Immature natural killer cell (primary cell): ENCODE measurements around the gene TMEM63C. TPM values are rescaled to one million over a fixed set of nuclear protein-coding genes. Genes with fewer than 3 reads are reported as not detected.

Experiments used
- DNase-seq, 3 donors: peaks; one replicate each; pipeline ENCODE4 v3.0.0; 2022; ENCODE audit warnings: mixed read lengths in 1 of 3
- H3K27ac Mint-ChIP-seq, 6 donors: one replicate each; pipeline ENCODE4 v1.8.0; 2020; ENCODE audit warnings: mixed read lengths in 6 of 6, mild to moderate bottlenecking in 5 of 6, inconsistent platforms in 4 of 6, moderate library complexity in 3 of 6
- H3K27me3 Mint-ChIP-seq, 3 donors: one replicate each; pipeline ENCODE4 v1.8.0; 2020 to 2021; ENCODE audit warnings: low read depth in 3 of 3, mild to moderate bottlenecking in 3 of 3, mixed read lengths in 3 of 3, moderate library complexity in 3 of 3, inconsistent platforms in 1 of 3
- H3K36me3 Mint-ChIP-seq, 3 donors: one replicate each; pipeline ENCODE4 v1.8.0; 2020; ENCODE audit warnings: mixed read lengths in 3 of 3, inconsistent platforms in 2 of 3, mild to moderate bottlenecking in 2 of 3
- H3K4me1 Mint-ChIP-seq, 2 donors: one replicate each; pipeline ENCODE4 v1.8.0; 2020; ENCODE audit warnings: inconsistent platforms in 2 of 2, mild to moderate bottlenecking in 2 of 2, mixed read lengths in 2 of 2, moderate library complexity in 1 of 2
- H3K4me3 Mint-ChIP-seq, 5 donors: one replicate each; pipeline ENCODE4 v1.8.0; 2020; ENCODE audit warnings: mild to moderate bottlenecking in 5 of 5, mixed read lengths in 5 of 5, inconsistent platforms in 3 of 5, moderate library complexity in 3 of 5
- H3K9me3 Mint-ChIP-seq, 6 donors: one replicate each; pipeline ENCODE4 v1.8.0; 2020; ENCODE audit warnings: mild to moderate bottlenecking in 6 of 6, mixed read lengths in 6 of 6, inconsistent platforms in 4 of 6, moderate library complexity in 3 of 6
- polyA plus RNA-seq, 3 donors: library from polyadenylated mRNA; unstranded; fragments of 300-500 nt; fragmentation: Illumina TruSeq; gene quantifications; one replicate each; pipeline ENCODE4 v1.2.3, GENCODE V29; 2021

TMEM63C gene
- polyA plus RNA-seq, 3 donors from 2014 or later: 0.03 to 0.64 TPM; not detected in 1

DNA sequence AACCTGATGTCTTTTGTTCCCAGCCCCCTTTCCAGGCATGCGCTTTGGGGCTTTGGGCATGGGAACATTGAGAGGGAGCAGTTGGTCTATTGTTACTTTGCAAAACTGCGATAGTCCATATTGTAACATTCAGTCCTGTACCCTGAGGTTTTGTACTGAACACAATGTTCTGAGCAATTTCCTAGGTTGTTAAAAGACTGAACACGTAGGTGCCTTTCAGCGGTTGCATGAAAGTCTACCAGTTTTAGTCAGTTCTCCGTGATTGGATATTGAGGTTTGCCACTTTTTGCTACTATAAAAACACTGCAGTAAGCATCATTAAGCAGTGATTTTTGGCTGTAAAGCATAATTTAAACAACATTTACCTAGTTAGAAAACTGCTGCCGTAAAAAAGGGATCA, 69.3 kb downstream of the TMEM63C start:
- peaks cover 0 to 3% (median 0%) of the 10 kb centered on the region in 3 donors for H3K27me3 Mint-ChIP-seq
- no peak overlapping the region for H3K27ac Mint-ChIP-seq
- DNase-seq: no peak
- no peaks in the 10 kb centered on the region for H3K9me3 Mint-ChIP-seq
- no peaks in the 10 kb centered on the region for H3K36me3 Mint-ChIP-seq
- no peaks in the 10 kb centered on the region for H3K4me1 Mint-ChIP-seq
- H3K4me3 Mint-ChIP-seq: no peak overlapping the region

GRCh38 chr14:77251870-77252269, 70.3 kb downstream of the TMEM63C start:
- H3K27ac Mint-ChIP-seq: no peak overlapping the region
- no peaks in the 10 kb centered on the region for H3K36me3 Mint-ChIP-seq
- no peaks in the 10 kb centered on the region for H3K9me3 Mint-ChIP-seq
- no peak overlapping the region for H3K4me3 Mint-ChIP-seq
- H3K4me1 Mint-ChIP-seq: no peaks in the 10 kb centered on the region
- H3K27me3 Mint-ChIP-seq: peaks cover 0 to 3% (median 0%) of the 10 kb centered on the region in 3 donors
- no peak for DNase-seq

DNA sequence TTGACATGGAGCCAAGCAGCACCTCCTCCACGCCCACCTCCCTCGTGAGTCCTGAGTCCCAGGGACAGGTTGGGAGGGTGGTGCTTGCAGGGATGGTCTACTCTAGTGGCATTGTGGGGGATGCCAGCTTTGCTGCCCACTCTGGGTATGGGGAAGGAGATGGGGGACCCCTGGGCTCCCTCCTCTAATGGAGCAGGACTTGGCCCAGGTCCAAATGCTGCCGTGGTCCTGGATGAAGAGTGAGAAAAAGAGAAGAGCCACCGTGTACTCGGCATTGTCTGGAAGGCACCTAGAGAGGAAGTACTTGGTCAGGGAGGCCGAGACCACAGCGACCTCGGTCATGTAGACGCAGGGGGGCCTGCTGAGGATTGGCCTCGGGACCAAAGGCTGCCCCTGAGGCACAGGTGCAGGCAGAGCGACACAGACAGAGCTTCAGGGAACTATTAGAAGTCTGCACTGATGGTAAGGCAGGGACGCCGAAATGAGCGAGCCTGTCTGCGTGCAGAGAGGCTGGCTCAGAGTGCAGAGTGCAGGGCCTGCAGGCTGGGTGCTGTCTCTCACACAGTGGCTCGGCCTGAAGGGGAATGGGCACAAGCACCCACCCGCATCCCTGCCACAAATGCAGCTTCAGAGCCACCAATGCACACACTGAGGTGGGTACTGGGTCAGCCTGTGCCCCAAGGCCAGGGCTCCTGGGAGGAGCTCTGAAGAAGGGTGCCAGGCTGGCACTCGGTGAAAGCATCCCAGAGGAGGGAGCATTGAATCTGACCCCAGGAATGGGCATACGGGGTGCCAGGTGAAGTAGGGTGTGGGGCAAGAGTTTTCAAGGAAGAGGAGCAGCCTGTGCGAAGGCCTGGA, 72.0 kb downstream of the TMEM63C start:
- H3K4me1 Mint-ChIP-seq: no peaks in the 10 kb centered on the region
- H3K4me3 Mint-ChIP-seq: no peak overlapping the region
- H3K36me3 Mint-ChIP-seq: no peaks in the 10 kb centered on the region
- peaks cover 0 to 3% (median 0%) of the 10 kb centered on the region in 3 donors for H3K27me3 Mint-ChIP-seq
- no peak for DNase-seq
- no peaks in the 10 kb centered on the region for H3K9me3 Mint-ChIP-seq
- no peak overlapping the region for H3K27ac Mint-ChIP-seq

- no peaks in the 10 kb centered on the region for H3K4me1 Mint-ChIP-seq
- peaks cover 1 to 10% (median 5%) of the 10 kb centered on the region in 3 donors for H3K27me3 Mint-ChIP-seq
- H3K36me3 Mint-ChIP-seq: no peaks in the 10 kb centered on the region
- H3K27ac Mint-ChIP-seq: no peak overlapping the region
- no peak for DNase-seq
- H3K9me3 Mint-ChIP-seq: no peaks in the 10 kb centered on the region
- H3K4me3 Mint-ChIP-seq: no peak overlapping the region
Measured at GRCh38 chr14:77256694-77257093, 75.1 kb downstream of the TMEM63C start.

DNA sequence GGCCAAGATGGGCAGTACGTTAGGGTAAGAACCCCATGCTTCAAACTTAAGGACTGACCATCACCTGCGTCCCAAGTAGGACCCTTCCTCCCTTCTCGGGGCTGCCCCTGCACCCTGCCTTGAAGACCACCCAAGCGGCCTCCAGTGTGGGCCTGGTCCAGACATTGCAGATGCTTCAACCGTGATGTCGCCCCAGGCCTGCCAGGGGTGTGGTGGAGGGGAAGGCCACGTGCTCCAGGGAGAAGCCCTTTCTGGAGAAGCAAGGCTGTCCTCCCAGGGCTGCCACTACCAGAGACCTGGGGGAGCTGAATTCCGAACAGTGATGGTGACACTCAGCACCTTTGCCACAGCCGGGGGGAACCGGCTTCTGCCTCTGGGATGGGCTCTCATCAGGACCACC, 76.1 kb downstream of the TMEM63C start:
- Mint-ChIP-seq H3K27ac (no peak overlapping the region), H3K36me3 (no peaks in the 10 kb centered on the region), H3K9me3 (no peaks in the 10 kb centered on the region), H3K27me3 (peaks cover 1 to 10% (median 5%) of the 10 kb centered on the region in 3 donors), H3K4me3 (no peak overlapping the region), H3K4me1 (no peaks in the 10 kb centered on the region)
- no peak for DNase-seq

DNA sequence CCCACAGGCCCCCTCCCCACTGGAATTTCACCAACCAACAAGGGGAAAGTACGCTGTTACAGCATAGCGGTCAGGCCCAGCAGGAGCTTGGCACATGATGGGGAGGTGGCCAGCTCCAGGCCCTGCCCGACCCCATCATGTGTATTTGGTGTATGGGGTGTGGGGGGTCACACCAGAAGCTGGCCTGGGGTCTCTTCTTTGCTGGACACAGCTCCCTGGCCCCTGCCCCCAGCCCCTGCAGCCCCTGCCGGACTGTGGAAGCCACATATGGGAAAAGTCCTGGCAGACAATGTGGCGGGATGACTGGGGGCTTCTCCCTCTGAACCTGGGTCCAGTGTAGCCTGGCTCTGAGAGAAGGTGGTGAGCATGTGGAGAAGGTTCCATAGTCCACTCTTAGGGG, 77.0 kb downstream of the TMEM63C start:
- H3K36me3 Mint-ChIP-seq: no peaks in the 10 kb centered on the region
- DNase-seq: no peak
- no peak overlapping the region for H3K27ac Mint-ChIP-seq
- H3K9me3 Mint-ChIP-seq: peaks cover 0 to 1% (median 0%) of the 10 kb centered on the region in 6 donors
- no peak overlapping the region for H3K4me3 Mint-ChIP-seq
- H3K27me3 Mint-ChIP-seq: peaks cover 3 to 13% (median 5%) of the 10 kb centered on the region in 3 donors
- no peaks in the 10 kb centered on the region for H3K4me1 Mint-ChIP-seq

- H3K27me3 Mint-ChIP-seq: peaks cover 3 to 10% (median 7%) of the 10 kb centered on the region in 3 donors
- no peak for DNase-seq
- H3K4me1 Mint-ChIP-seq: no peaks in the 10 kb centered on the region
- H3K4me3 Mint-ChIP-seq: no peak overlapping the region
- H3K27ac Mint-ChIP-seq: no peak overlapping the region
- peaks cover 0 to 1% (median 0%) of the 10 kb centered on the region in 6 donors for H3K9me3 Mint-ChIP-seq
- no peaks in the 10 kb centered on the region for H3K36me3 Mint-ChIP-seq
Measured at GRCh38 chr14:77259025-77259715, 77.6 kb downstream of the TMEM63C start.

DNA sequence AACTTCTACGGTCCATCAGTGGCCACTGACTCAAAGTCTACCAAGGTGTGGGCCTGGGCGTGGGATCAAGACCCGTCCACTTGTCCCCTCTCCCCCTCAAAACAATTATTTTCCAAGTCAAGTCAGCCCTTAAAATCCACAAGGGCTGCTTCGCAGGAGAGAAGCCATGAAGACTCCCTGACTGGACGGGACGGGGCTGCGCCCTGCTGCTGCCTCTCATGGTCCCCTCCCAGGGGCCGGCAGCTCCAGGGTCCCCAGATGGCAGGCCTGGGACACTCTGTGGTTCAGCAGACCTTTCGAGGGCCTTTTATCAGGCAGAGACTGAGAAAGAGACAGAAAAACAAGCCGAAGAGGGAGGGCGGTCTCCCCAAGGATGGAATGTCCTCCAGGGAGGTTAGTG, 78.6 kb downstream of the TMEM63C start:
- no peak overlapping the region for H3K27ac Mint-ChIP-seq
- DNase-seq: no peak
- H3K4me3 Mint-ChIP-seq: no peak overlapping the region
- no peaks in the 10 kb centered on the region for H3K36me3 Mint-ChIP-seq
- peaks cover 3 to 9% (median 7%) of the 10 kb centered on the region in 3 donors for H3K27me3 Mint-ChIP-seq
- H3K4me1 Mint-ChIP-seq: no peaks in the 10 kb centered on the region
- peaks cover 0 to 1% (median 0%) of the 10 kb centered on the region in 6 donors for H3K9me3 Mint-ChIP-seq

DNA sequence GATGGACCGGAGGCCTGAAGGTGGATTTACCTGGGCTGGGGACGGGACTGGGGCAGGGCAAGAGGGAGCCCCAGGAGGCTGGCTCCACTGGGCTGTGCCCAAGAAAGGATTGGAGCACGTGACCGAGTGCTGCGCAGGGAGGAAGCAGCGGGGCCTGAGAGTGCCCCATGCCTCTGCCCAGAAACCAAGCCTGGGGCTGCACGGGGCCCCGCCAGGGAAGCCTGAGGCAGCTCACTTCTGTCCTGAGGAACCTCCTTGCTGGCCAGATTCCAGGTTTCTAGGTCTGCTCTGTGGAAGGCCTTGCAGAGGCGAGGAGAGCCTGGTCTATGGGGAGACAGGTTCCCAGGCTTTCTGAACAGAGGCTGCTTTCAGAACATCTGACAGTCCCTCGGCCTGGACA, 79.0 kb downstream of the TMEM63C start:
- Mint-ChIP-seq H3K27ac (no peak overlapping the region), H3K9me3 (peaks cover 0 to 1% (median 0%) of the 10 kb centered on the region in 6 donors), H3K27me3 (peaks cover 3 to 9% (median 7%) of the 10 kb centered on the region in 3 donors), H3K4me3 (no peak overlapping the region), H3K4me1 (no peaks in the 10 kb centered on the region), H3K36me3 (no peaks in the 10 kb centered on the region)
- DNase-seq: no peak

DNA sequence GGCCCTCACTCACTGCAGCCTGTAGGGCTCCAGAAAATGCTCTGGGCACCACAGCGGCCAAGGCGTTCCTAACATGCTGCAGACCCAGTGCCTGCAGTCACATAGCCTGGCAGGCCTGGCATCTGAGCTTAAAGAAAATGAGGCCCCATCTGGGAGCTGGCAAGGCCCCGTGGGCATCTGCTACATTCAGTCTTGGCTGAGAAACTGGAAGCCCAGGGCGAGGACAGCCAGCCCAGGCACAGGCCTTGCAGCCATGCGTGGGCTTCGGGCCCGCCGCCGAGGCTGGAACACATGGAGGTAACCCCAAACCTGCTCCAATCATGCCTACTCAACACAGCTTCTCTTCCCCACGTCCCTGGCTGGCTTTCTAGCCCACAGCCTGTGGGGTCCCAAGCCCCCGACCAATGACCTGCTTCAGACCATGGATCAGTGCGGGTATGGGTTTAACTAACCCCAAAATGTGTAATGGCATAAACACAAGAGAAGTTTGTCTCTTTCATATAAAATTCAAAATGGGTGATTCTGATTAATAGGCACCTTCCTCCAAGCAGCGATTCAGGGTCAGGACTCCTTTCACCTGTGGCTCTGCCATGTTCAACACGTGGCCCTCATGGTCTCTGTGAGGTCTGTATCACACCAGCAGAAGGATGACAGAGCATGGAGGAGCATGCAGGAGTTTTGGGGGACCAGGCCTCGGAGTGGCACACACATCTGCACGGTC, 83.0 kb downstream of the TMEM63C start:
- peaks cover 6 to 9% (median 7%) of the 10 kb centered on the region in 3 donors for H3K27me3 Mint-ChIP-seq
- no peak overlapping the region for H3K4me3 Mint-ChIP-seq
- no peak overlapping the region for H3K27ac Mint-ChIP-seq
- no peak for DNase-seq
- H3K36me3 Mint-ChIP-seq: no peaks in the 10 kb centered on the region
- no peaks in the 10 kb centered on the region for H3K4me1 Mint-ChIP-seq
- peaks cover 0 to 1% (median 0%) of the 10 kb centered on the region in 6 donors for H3K9me3 Mint-ChIP-seq

- no peak for DNase-seq
- Mint-ChIP-seq H3K4me1 (no peaks in the 10 kb centered on the region), H3K27ac (no peak overlapping the region), H3K36me3 (no peaks in the 10 kb centered on the region), H3K4me3 (no peak overlapping the region), H3K9me3 (peaks cover 0 to 1% (median 0%) of the 10 kb centered on the region in 6 donors), H3K27me3 (peaks cover 6 to 13% (median 6%) of the 10 kb centered on the region in 3 donors)
Measured at GRCh38 chr14:77265187-77265515, 83.6 kb downstream of the TMEM63C start.

- DNase-seq: no peak
- Mint-ChIP-seq H3K4me3 (no peak overlapping the region), H3K4me1 (no peaks in the 10 kb centered on the region), H3K27ac (no peak overlapping the region), H3K9me3 (peaks cover 0 to 1% (median 0%) of the 10 kb centered on the region in 6 donors), H3K27me3 (peaks cover 5 to 13% (median 6%) of the 10 kb centered on the region in 3 donors), H3K36me3 (no peaks in the 10 kb centered on the region)
Measured at GRCh38 chr14:77265561-77266335, 84.2 kb downstream of the TMEM63C start.

DNA sequence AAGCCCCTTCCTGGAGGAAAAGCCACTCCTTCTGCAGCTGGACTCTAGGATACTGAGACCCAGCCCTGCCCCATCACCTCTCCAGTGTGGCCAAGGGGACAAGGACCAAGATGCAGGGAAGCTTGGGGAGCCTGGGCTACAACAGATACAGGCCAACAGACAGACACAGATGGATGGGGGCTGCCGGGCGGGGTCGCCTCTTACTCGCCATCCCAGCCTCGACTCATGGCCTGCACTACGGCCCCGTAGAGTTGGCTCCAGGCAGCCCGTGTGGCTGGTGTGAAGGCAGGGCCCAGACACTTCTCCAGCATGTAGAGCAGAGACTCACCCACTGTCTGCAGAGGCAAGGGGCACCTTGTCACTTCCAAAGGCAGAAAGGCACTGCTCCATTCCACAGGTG, 84.7 kb downstream of the TMEM63C start:
- H3K36me3 Mint-ChIP-seq: no peaks in the 10 kb centered on the region
- H3K9me3 Mint-ChIP-seq: peaks cover 0 to 1% (median 0%) of the 10 kb centered on the region in 6 donors
- no peak overlapping the region for H3K27ac Mint-ChIP-seq
- H3K4me3 Mint-ChIP-seq: no peak overlapping the region
- peaks cover 2 to 9% (median 5%) of the 10 kb centered on the region in 3 donors for H3K27me3 Mint-ChIP-seq
- no peaks in the 10 kb centered on the region for H3K4me1 Mint-ChIP-seq
- DNase-seq: no peak
